Body of pancreas (tissue), 4 donors: ENCODE data around the gene KCTD6.
"Not testable (repeated sequence)": the region's sequence is repeated elsewhere in the genome, so short reads cannot be mapped to it uniquely, and the experiment has no call there.

Source experiments
- CTCF ChIP-seq, 7 experiments: fragments of 450-650 bp in 4 of 7; fragments of 200-600 bp in 3 of 7; sonication (generic) in 3 of 7; IDR thresholded peaks; one replicate each; pipeline ENCODE4 v1.5.1; 2016 to 2019; ENCODE audit warnings: antibody characterized with exemption in 7 of 7
- POLR2A ChIP-seq, 3 donors: fragments of 450-650 bp; IDR thresholded peaks; one replicate each; pipeline ENCODE4 v1.6.1; 2016; ENCODE audit warnings: antibody characterized with exemption in 3 of 3, mild to moderate bottlenecking in 2 of 3

GRCh38 chr3:58527440-58527839 is 35.5 kb downstream of the KCTD6 start:
- not testable (repeated sequence) for TF ChIP-seq CTCF, POLR2A (IDR thresholded peaks at IDR 0.05)
